ENCODE data around the gene CBL.

Gene CBL

DNA sequence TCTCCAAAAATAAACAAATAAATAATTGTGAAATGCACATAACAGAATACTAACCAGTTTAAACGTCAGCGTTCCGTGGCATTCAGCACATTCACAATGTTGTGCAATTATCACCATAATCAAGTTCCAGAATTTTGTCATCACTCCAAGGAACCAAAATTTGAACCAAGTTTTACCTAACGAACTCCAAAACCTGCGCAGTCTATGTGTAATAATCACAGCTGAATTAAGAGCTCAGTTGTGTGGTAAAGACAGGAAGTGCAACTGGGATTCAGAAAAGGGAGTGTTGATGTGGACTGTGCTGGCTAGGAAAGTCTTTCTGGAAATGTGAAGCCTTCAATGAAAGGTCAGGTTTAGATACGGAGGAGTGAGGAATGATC lies 116.2 kb downstream of the CBL start:
- peak; percentile 37 for DNase-seq (ENCODE audit: low read depth)
- no peak overlapping the region for H3K4me3 ChIP-seq (ENCODE audit: low read depth, low read length)
- TF ChIP-seq, protein P1, sequence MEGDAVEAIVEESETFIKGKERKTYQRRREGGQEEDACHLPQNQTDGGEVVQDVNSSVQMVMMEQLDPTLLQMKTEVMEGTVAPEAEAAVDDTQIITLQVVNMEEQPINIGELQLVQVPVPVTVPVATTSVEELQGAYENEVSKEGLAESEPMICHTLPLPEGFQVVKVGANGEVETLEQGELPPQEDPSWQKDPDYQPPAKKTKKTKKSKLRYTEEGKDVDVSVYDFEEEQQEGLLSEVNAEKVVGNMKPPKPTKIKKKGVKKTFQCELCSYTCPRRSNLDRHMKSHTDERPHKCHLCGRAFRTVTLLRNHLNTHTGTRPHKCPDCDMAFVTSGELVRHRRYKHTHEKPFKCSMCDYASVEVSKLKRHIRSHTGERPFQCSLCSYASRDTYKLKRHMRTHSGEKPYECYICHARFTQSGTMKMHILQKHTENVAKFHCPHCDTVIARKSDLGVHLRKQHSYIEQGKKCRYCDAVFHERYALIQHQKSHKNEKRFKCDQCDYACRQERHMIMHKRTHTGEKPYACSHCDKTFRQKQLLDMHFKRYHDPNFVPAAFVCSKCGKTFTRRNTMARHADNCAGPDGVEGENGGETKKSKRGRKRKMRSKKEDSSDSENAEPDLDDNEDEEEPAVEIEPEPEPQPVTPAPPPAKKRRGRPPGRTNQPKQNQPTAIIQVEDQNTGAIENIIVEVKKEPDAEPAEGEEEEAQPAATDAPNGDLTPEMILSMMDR (IDR thresholded peaks at IDR 0.05; ENCODE audit: low read depth, low read length) = peak; percentile 7
- TF ChIP-seq POLR2A (IDR thresholded peaks at IDR 0.05; ENCODE audit: extremely low read depth, insufficient read length) = no peak

- no peak for DNase-seq (ENCODE audit: low read depth)
- TF ChIP-seq, protein P2, sequence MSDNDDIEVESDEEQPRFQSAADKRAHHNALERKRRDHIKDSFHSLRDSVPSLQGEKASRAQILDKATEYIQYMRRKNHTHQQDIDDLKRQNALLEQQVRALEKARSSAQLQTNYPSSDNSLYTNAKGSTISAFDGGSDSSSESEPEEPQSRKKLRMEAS (IDR thresholded peaks at IDR 0.05; ENCODE audit: low read depth, low read length) = no peak
- no peak overlapping the region for H3K4me3 ChIP-seq (ENCODE audit: low read depth, low read length)
Observed at GRCh38 chr11:119322921-119323531, 116.9 kb downstream of the CBL start.

DNA sequence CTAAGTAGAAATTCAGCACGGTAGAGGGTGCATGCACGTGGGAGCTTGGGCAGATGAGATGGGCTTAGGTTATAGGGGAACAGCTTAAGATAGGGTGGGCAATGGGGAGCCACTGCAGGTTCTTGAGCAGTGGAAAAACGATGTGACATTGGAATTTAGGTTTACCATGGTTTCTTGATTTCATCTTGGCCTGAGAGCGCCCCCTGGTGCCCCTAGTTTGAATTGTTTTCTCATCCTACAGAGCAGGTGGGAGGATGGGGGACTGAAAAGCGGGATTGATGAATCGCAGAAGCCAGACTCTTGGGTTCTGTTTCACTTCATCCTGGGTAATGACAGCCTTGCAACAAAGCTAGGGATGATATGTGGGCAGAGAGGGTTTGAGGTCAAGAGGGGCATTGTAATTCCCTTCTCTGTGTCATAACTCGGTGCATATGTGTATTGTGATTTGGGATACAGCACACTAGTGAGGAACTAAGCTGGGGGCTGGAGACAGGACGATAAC lies 117.4 kb downstream of the CBL start:
- no peak overlapping the region for H3K4me3 ChIP-seq (ENCODE audit: low read depth, low read length)
- TF ChIP-seq, protein P1 (IDR thresholded peaks at IDR 0.05; ENCODE audit: low read depth, low read length) = peak; percentile 75
- no peak for TF ChIP-seq POLR2A (IDR thresholded peaks at IDR 0.05; ENCODE audit: extremely low read depth, insufficient read length)
- TF ChIP-seq MYC (IDR thresholded peaks at IDR 0.05; ENCODE audit: low read depth, low read length) = peak; percentile 48; the same call in 1 of the 2 replicates
- TF ChIP-seq, protein P2 (IDR thresholded peaks at IDR 0.05; ENCODE audit: low read depth, low read length) = peak; percentile 54
- peak; percentile 79 for DNase-seq (ENCODE audit: low read depth)

GRCh38 chr11:119324189-119324588 lies 118.0 kb downstream of the CBL start:
- TF ChIP-seq MYC (IDR thresholded peaks at IDR 0.05; ENCODE audit: low read depth, low read length) (no peak), POLR2A (IDR thresholded peaks at IDR 0.05; ENCODE audit: extremely low read depth, insufficient read length) (no peak)
- TF ChIP-seq, protein P1 (IDR thresholded peaks at IDR 0.05; ENCODE audit: low read depth, low read length) = no peak
- TF ChIP-seq, protein P2 (IDR thresholded peaks at IDR 0.05; ENCODE audit: low read depth, low read length) = no peak
- no peak for DNase-seq (ENCODE audit: low read depth)
- H3K4me3 ChIP-seq (ENCODE audit: low read depth, low read length) = no peak overlapping the region

DNA sequence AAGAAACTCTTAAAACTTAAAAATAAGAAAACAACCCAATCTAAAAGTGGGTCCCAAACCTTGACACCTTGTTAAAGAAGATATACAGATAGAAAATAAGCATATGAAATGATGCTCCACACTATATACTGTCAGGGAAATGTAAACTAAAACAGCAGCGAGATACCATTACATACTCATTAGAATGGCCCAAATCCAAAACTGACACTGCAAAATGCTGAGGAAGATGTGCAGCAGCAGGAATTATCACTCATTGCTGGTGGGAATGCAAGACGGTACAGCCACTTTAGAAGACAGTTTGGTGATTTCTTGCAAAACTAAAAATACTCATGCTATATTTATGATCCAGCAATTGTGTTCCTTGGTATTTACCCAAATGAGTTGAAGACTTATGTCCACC lies 123.2 kb downstream of the CBL start:
- TF ChIP-seq, protein P1 (IDR thresholded peaks at IDR 0.05; ENCODE audit: low read depth, low read length) = no peak
- TF ChIP-seq POLR2A (IDR thresholded peaks at IDR 0.05; ENCODE audit: extremely low read depth, insufficient read length) = no peak
- TF ChIP-seq, protein P2 (IDR thresholded peaks at IDR 0.05; ENCODE audit: low read depth, low read length) = no peak
- no peak for TF ChIP-seq MYC (IDR thresholded peaks at IDR 0.05; ENCODE audit: low read depth, low read length)

DNA sequence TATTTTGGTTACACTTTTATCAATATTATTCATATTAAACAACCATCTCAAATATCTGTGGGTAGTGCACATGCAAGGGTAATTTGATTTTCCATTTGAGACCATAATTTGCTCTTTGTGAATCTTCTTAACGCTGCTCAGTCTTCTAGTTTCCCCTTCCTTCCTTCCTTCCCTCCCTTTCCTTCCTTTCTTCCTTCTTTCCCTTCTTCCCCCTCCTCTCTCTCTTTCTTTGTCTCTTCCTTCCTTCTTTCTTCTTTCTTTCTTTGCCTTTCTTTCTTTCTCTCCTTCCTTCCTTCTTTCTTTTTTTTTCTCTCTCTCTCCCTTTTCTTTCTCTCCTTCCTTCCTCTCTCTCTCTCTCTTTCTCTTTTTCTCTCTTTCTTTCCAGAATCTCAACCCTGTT lies 124.1 kb downstream of the CBL start:
- no peak for DNase-seq (ENCODE audit: low read depth)
- no peak overlapping the region for H3K4me3 ChIP-seq (ENCODE audit: low read depth, low read length)
- TF ChIP-seq, protein P1 (IDR thresholded peaks at IDR 0.05; ENCODE audit: low read depth, low read length) = no peak

More for the DNA sequence above, 123.2 kb downstream of the CBL start:
- H3K4me3 ChIP-seq (ENCODE audit: low read depth, low read length) = no peak overlapping the region
- DNase-seq (ENCODE audit: low read depth) = no peak
